HepG2 (cell line): ENCODE results near the gene PIP4K2B. TPM values are rescaled to one million over a fixed set of nuclear protein-coding genes. Genes with fewer than 3 reads are reported as not detected.
A peak's percentile ranks its signal among the peaks of the same experiment; 100 is the strongest.

ENCODE experiments used
- ATAC-seq: fragments of 200-7000 bp; cut with Tn5 transposase; 3 replicates; pipeline ENCODE4 v1.9.1; 2020; ENCODE audit warnings: mild to moderate bottlenecking, moderate library complexity
- BruUV-seq: library from RNA; stranded (reverse); fragments of 400-500 nt; replicated peaks from 2 replicates; lab custom pipeline; 2021; lab: Mats Ljungman, UMichigan
- CTCF ChIA-PET: fragments of 300-600 bp; formaldehyde crosslinking; extraction: SDS; loops from one replicate; lab custom pipeline; 2021; ENCODE audit warnings: low total read pairs, inconsistent platforms, low intra/inter-chr PET ratio; lab: Yijun Ruan, JAX
- POLR2A ChIA-PET: fragments of 350-600 bp; sonication (Branson Sonifier 250); formaldehyde crosslinking; loops from one replicate; lab custom pipeline; 2020; ENCODE audit warnings: antibody characterized with exemption, inconsistent platforms; lab: Yijun Ruan, JAX
- DNase-seq: peaks from one replicate; pipeline ENCODE4 v3.0.0-alpha.2; 2015; ENCODE audit warnings: low spot score
- FAIRE-seq: peaks from 3 replicates; lab custom pipeline; 2011; peaks lifted over from hg19 to GRCh38; lab: Jason Lieb, UNC
- H2AFZ ChIP-seq: one replicate; pipeline ENCODE4 v1.6.1; 2011; ENCODE audit warnings: low read length, inconsistent platforms
- H3K27ac ChIP-seq: fragments of 300-600 bp; 3 replicates; pipeline ENCODE4 v1.8.0; 2011; ENCODE audit warnings: mixed run types, mild to moderate bottlenecking, mixed read lengths, low read length, inconsistent platforms; ENCODE audit not compliant: insufficient read depth; ENCODE audit errors: extremely low read length
- H3K27me3 ChIP-seq, 2 experiments: fragments of 200-600 bp in 1 of 2; 2 replicates in 1 of 2; 3 replicates in 1 of 2; pipeline versions ENCODE4 v1.6.0 to v1.8.0; 2011; ENCODE audit warnings: low read length in 2 of 2, mild to moderate bottlenecking in 2 of 2, moderate library complexity in 2 of 2, inconsistent platforms in 1 of 2; ENCODE audit not compliant: insufficient read depth in 2 of 2, control insufficient read depth in 1 of 2
- H3K36me3 ChIP-seq, 2 experiments: fragments of 200-600 bp in 1 of 2; replicated peaks in 1 of 2; 2 replicates in 1 of 2; 3 replicates in 1 of 2; pipeline versions ENCODE4 v1.5.1 to v1.8.0; 2011; ENCODE audit warnings: low read length in 2 of 2, inconsistent platforms in 1 of 2; ENCODE audit not compliant: insufficient read depth in 2 of 2, control insufficient read depth in 1 of 2
- H3K4me1 ChIP-seq: 2 replicates; pipeline ENCODE4 v1.5.1; 2012; ENCODE audit warnings: low read length, inconsistent platforms; ENCODE audit not compliant: insufficient read depth
- H3K4me2 ChIP-seq: 2 replicates; pipeline ENCODE4 v1.6.0; 2011; ENCODE audit warnings: low read depth, low read length, inconsistent platforms
- H3K4me3 ChIP-seq, 3 experiments: fragments of 200-600 bp in 1 of 3; sonication (generic), shearing (Covaris generic) in 1 of 3; replicated peaks in 1 of 3; 2 replicates each; pipeline ENCODE4 v1.5.1; 2011 to 2016; ENCODE audit warnings: low read length in 3 of 3, inconsistent platforms in 2 of 3, low read depth in 2 of 3, mild to moderate bottlenecking in 2 of 3, control low read depth in 1 of 3, mixed read lengths in 1 of 3; ENCODE audit not compliant: insufficient read depth in 1 of 3
- H3K79me2 ChIP-seq: one replicate; pipeline ENCODE4 v1.6.1; 2011; ENCODE audit warnings: low read length, inconsistent platforms; ENCODE audit not compliant: insufficient read depth
- H3K9ac ChIP-seq: 2 replicates; pipeline ENCODE4 v1.6.0; 2011; ENCODE audit warnings: mild to moderate bottlenecking, low read depth, low read length, inconsistent platforms; ENCODE audit not compliant: insufficient read depth
- H3K9me3 ChIP-seq: 2 replicates; pipeline ENCODE4 v1.5.1; 2012; ENCODE audit warnings: mild to moderate bottlenecking, low read length
- H4K20me1 ChIP-seq: 2 replicates; pipeline ENCODE4 v1.6.0; 2011; ENCODE audit warnings: inconsistent platforms, mild to moderate bottlenecking, low read length, moderate library complexity; ENCODE audit not compliant: insufficient read depth
- CENPT ChIP-seq: sonication (generic); formaldehyde crosslinking; IDR thresholded peaks from 2 replicates; pipeline ENCODE4 v1.8.0; 2022; ENCODE audit warnings: low read depth, mild to moderate bottlenecking, moderate library complexity, missing genetic modification reagents
- CERS6 ChIP-seq: sonication (generic); formaldehyde crosslinking; IDR thresholded peaks from 2 replicates; pipeline ENCODE4 v1.5.0; 2020; ENCODE audit warnings: missing genetic modification reagents
- ETS1 ChIP-seq: sonication (generic); formaldehyde crosslinking; IDR thresholded peaks from 2 replicates; pipeline ENCODE4 v1.4.0; 2020; ENCODE audit warnings: missing genetic modification reagents
- GLI4 ChIP-seq: sonication (generic); formaldehyde crosslinking; IDR thresholded peaks from 2 replicates; pipeline ENCODE4 v1.5.1; 2020; ENCODE audit warnings: missing genetic modification reagents, mild to moderate bottlenecking, moderate library complexity, borderline replicate concordance
- HNF4G ChIP-seq, 2 experiments: sonication (generic) in 1 of 2; formaldehyde crosslinking in 1 of 2; IDR thresholded peaks; 2 replicates each; pipeline versions ENCODE4 v1.4.0 to v1.6.1; 2011 to 2020; ENCODE audit warnings: borderline replicate concordance in 2 of 2, low read depth in 2 of 2, mild to moderate bottlenecking in 2 of 2, low read length in 1 of 2, missing genetic modification reagents in 1 of 2, moderate library complexity in 1 of 2
- MLX ChIP-seq: IDR thresholded peaks from 2 replicates; pipeline ENCODE4 v1.6.1; 2016
- RERE ChIP-seq: IDR thresholded peaks from 2 replicates; pipeline ENCODE4 v1.6.1; 2016; ENCODE audit warnings: low read depth, missing genetic modification reagents, missing compliant biosample characterization
- ZBTB7A ChIP-seq: sonication (generic); formaldehyde crosslinking; IDR thresholded peaks from 2 replicates; pipeline ENCODE4 v1.8.0; 2022; ENCODE audit warnings: mild to moderate bottlenecking, missing genetic modification reagents
- ZNF10 ChIP-seq: sonication (generic); formaldehyde crosslinking; IDR thresholded peaks from 2 replicates; pipeline ENCODE4 v1.4.0; 2020; ENCODE audit warnings: mild to moderate bottlenecking, low read depth, missing genetic modification reagents, borderline replicate concordance
- ZNF550 ChIP-seq: sonication (generic); formaldehyde crosslinking; IDR thresholded peaks from 2 replicates; pipeline ENCODE4 v1.4.0; 2020; ENCODE audit warnings: mild to moderate bottlenecking, missing genetic modification reagents, borderline replicate concordance
- ZNF772 ChIP-seq: sonication (generic); formaldehyde crosslinking; IDR thresholded peaks from 2 replicates; pipeline ENCODE4 v1.5.0; 2020; ENCODE audit warnings: mild to moderate bottlenecking, missing genetic modification reagents
- WGBS: methylation state at CpG from one replicate; pipeline ENCODE4 v1.1.6; 2017; ENCODE audit warnings: low lambda C conversion rate; 5-methylcytosine and 5-hydroxymethylcytosine counted together
- in situ Hi-C: cut with HindIII; loops from 2 replicates; pipeline ENCODE4 v1.10.0; 2017; ENCODE audit warnings: low pct_unique_long_range_greater_than_20kb; ENCODE audit not compliant: extremely low pct_ligation_motif_present
- intact Hi-C: fragments of 100-400 bp; cut with micrococcal nuclease; formaldehyde crosslinking; loops from one replicate; pipeline ENCODE4 v1.10.0; 2022; ENCODE audit not compliant: unreplicated experiment
- polyA plus RNA-seq, 8 experiments: library from polyadenylated mRNA; depleted of rRNA in 3 of 8; stranded (reverse) in 7 of 8; unstranded in 1 of 8; fragments of >200 nt; fragmentation: Illumina TruSeq in 4 of 8; extraction: Trizol in 4 of 8; gene quantifications; 2 replicates each; pipeline versions ENCODE4 v1.2.1 to v1.2.3, GENCODE V29; 2011 to 2016; ENCODE audit warnings: low read depth in 4 of 8, missing spikeins in 1 of 8, mixed read lengths in 1 of 8; ENCODE audit not compliant: insufficient read depth in 1 of 8
- total RNA-seq, 5 experiments: library from RNA; depleted of rRNA; stranded (reverse); fragments of >200 nt; fragmentation: Illumina TruSeq; extraction: Trizol; gene quantifications; 2 replicates each; pipeline ENCODE4 v1.2.3, GENCODE V29; 2016; ENCODE audit warnings: low read depth in 1 of 5
- TF ChIP-seq, protein P1 (sequence below): sonication (generic); formaldehyde crosslinking; IDR thresholded peaks from 2 replicates; pipeline ENCODE4 v1.5.1; 2020; ENCODE audit warnings: missing genetic modification reagents, mild to moderate bottlenecking, borderline replicate concordance

The PIP4K2B gene
- total and polyA plus RNA-seq, 2 of the 13 experiments (the other 11 are each of a cell fraction or from before 2014, with no cell fraction given), result 20.4 to 54.0 TPM

GRCh38 chr17:38796451-38797157, 2.8 kb downstream of the PIP4K2B start (continued):
- TF ChIP-seq CENPT (CRISPR knock-in tag) (no peak), HNF4G (IDR thresholded peaks at IDR 0.05; ENCODE audit: borderline replicate concordance, low read depth, low read length) (0 out of 2 replicates have a peak, but pooled peaks have one; percentile 14), HNF4G (CRISPR knock-in tag; IDR thresholded peaks at IDR 0.05; ENCODE audit: borderline replicate concordance, low read depth) (no peak), GLI4 (CRISPR knock-in tag) (no peak), ZNF550 (CRISPR knock-in tag) (no peak), MLX (0 out of 2 replicates have a peak, but pooled peaks have one; percentile 27)
- TF ChIP-seq, protein P1, sequence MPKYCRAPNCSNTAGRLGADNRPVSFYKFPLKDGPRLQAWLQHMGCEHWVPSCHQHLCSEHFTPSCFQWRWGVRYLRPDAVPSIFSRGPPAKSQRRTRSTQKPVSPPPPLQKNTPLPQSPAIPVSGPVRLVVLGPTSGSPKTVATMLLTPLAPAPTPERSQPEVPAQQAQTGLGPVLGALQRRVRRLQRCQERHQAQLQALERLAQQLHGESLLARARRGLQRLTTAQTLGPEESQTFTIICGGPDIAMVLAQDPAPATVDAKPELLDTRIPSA, result no peak

- ChIA-PET CTCF (no interaction called here), POLR2A (interaction anchor here (1.3 kb wide), 2 partner anchors 51 to 60 kb away, joined by 3 to 4 read pairs; partner anchors contain the start of gene RPL23)
- ATAC-seq (no peak), FAIRE-seq (no peak), DNase-seq (no peak)
- WGBS, result 97% methylated on average over 5 of the region's 5 CpGs
- Histone ChIP-seq H3K4me2 (no peak overlapping the region), H3K27me3 (no peaks in the 10 kb centered on the region), H4K20me1 (peaks cover 22% of the 10 kb centered on the region; the same call in 1 of the 2 replicates), H3K79me2 (peaks cover 60% of the 10 kb centered on the region), H2AFZ (no peak overlapping the region), H3K4me3 (no peak overlapping the region), H3K27ac (no peak overlapping the region), H3K9ac (no peak overlapping the region), H3K9me3 (no peaks in the 10 kb centered on the region), H3K4me1 (peaks cover 34% of the 10 kb centered on the region), H3K36me3 (peaks cover 0 to 6% of the 10 kb centered on the region in 2 experiments; a peak in 4 of 5 replicates)
- in situ Hi-C loops (no loop called here), intact Hi-C loops (no loop called here)
- BruUV-seq, result no TSS peak
- no peak for TF ChIP-seq CERS6 (CRISPR knock-in tag)
- no peak for TF ChIP-seq ZBTB7A
- no peak for TF ChIP-seq ZNF772 (CRISPR knock-in tag)
- no peak for TF ChIP-seq ETS1 (CRISPR knock-in tag)
- no peak for TF ChIP-seq ZNF10 (CRISPR knock-in tag)
- no peak for TF ChIP-seq RERE (CRISPR knock-in tag)
Observed at GRCh38 chr17:38794221-38794620, 5.1 kb downstream of the PIP4K2B start.
